B cell (primary cell): Measurements from ENCODE around the gene OPTN. TPM values are rescaled to one million over a fixed set of nuclear protein-coding genes. Genes with fewer than 3 reads are reported as not detected.

Experiments
- ATAC-seq: fragments of 200-7000 bp; cut with Tn5 transposase; one replicate; pipeline ENCODE4 v1.10.0; 2021; ENCODE audit warnings: low read depth, mild to moderate bottlenecking, moderate number of reproducible peaks, moderate library complexity
- CTCF ChIA-PET: fragments of 350-600 bp; sonication (Branson Sonifier 250); formaldehyde crosslinking; loops from one replicate; lab custom pipeline; 2021; ENCODE audit warnings: antibody characterized with exemption, inconsistent platforms; lab: Charles Lee
- POLR2A ChIA-PET: fragments of 350-600 bp; sonication (Branson Sonifier 250); formaldehyde crosslinking; loops from one replicate; lab custom pipeline; 2021; ENCODE audit warnings: antibody characterized with exemption; lab: Charles Lee
- DNase-seq: peaks from one replicate; pipeline ENCODE4 v3.0.0; 2013
- H2AFZ ChIP-seq: 2 replicates; pipeline ENCODE4 v1.6.1; 2012; ENCODE audit warnings: mild to moderate bottlenecking, low read depth, low read length; ENCODE audit not compliant: insufficient read depth, poor library complexity, severe bottlenecking
- H3K27ac ChIP-seq, 2 donors: 1 replicate in 1 of 2; 2 replicates in 1 of 2; pipeline ENCODE4 v1.5.1; 2012 to 2013; ENCODE audit warnings: low read length in 2 of 2, mild to moderate bottlenecking in 2 of 2, moderate library complexity in 1 of 2
- H3K27me3 ChIP-seq, 4 experiments: fragments of 200-600 bp in 1 of 4; sonication (generic) in 1 of 4; replicated peaks in 1 of 4; 1 replicate in 2 of 4; 2 replicates in 2 of 4; pipeline versions ENCODE4 v1.6.1 to v1.7.0; 2013 to 2016; ENCODE audit warnings: low read length in 3 of 4, mild to moderate bottlenecking in 2 of 4, mixed read lengths in 1 of 4, moderate library complexity in 1 of 4; ENCODE audit not compliant: insufficient read depth in 4 of 4, control insufficient read depth in 3 of 4; ENCODE audit errors: control extremely low read depth in 1 of 4
- H3K36me3 ChIP-seq, 2 experiments: replicated peaks in 1 of 2; 1 replicate in 1 of 2; 2 replicates in 1 of 2; pipeline versions ENCODE4 v1.6.1 to v1.7.1; 2013; ENCODE audit warnings: low read length in 1 of 2; ENCODE audit not compliant: insufficient read depth in 2 of 2, control insufficient read depth in 1 of 2; ENCODE audit errors: control extremely low read depth in 1 of 2, extremely low read depth in 1 of 2
- H3K4me1 ChIP-seq, 2 donors: fragments of 200-600 bp in 1 of 2; sonication (generic) in 1 of 2; 1 replicate in 1 of 2; 2 replicates in 1 of 2; pipeline versions ENCODE4 v1.5.1 to v1.6.1; 2013 to 2017; ENCODE audit warnings: low read length in 2 of 2; ENCODE audit not compliant: control insufficient read depth in 2 of 2, insufficient read depth in 2 of 2
- H3K4me2 ChIP-seq: replicated peaks from 2 replicates; pipeline ENCODE3; 2012; ENCODE audit warnings: mild to moderate bottlenecking, low read depth, low read length; ENCODE audit not compliant: poor library complexity, severe bottlenecking
- H3K4me3 ChIP-seq, 5 experiments: fragments of 200-600 bp in 1 of 5; sonication (generic) in 1 of 5; 1 replicate in 3 of 5; 2 replicates in 2 of 5; pipeline versions ENCODE4 v1.5.1 to v1.7.0; 2011 to 2016; ENCODE audit warnings: low read length in 4 of 5, mild to moderate bottlenecking in 4 of 5, low read depth in 2 of 5, control low read depth in 1 of 5, moderate library complexity in 1 of 5; ENCODE audit not compliant: insufficient read depth in 1 of 5; ENCODE audit errors: control extremely low read depth in 1 of 5, extremely low read depth in 1 of 5
- H3K79me2 ChIP-seq: fragments of 200-600 bp; sonication (generic); one replicate; pipeline ENCODE4 v1.6.0; 2016; ENCODE audit warnings: low read length; ENCODE audit not compliant: control insufficient read depth, insufficient read depth
- H3K9ac ChIP-seq: fragments of 200-600 bp; sonication (generic); 2 replicates; pipeline ENCODE4 v1.6.1; 2017; ENCODE audit warnings: mild to moderate bottlenecking, low read length, moderate library complexity
- H3K9me3 ChIP-seq, 3 donors: one replicate each; pipeline versions ENCODE4 v1.6.1 to v1.7.1; 2013; ENCODE audit warnings: low read length in 2 of 3; ENCODE audit not compliant: control insufficient read depth in 2 of 3, insufficient read depth in 1 of 3; ENCODE audit errors: control extremely low read depth in 1 of 3
- H4K20me1 ChIP-seq: 2 replicates; pipeline ENCODE4 v1.6.0; 2012; ENCODE audit warnings: mild to moderate bottlenecking, low read length; ENCODE audit not compliant: insufficient read depth, control insufficient read depth, poor library complexity, severe bottlenecking
- H3K27ac Mint-ChIP-seq: one replicate; pipeline ENCODE4 v1.8.0; 2021; ENCODE audit warnings: mixed read lengths
- H3K27me3 Mint-ChIP-seq: one replicate; pipeline ENCODE4 v1.8.0; 2021; ENCODE audit warnings: mixed read lengths
- H3K4me1 Mint-ChIP-seq: one replicate; pipeline ENCODE4 v1.8.0; 2021; ENCODE audit warnings: mixed read lengths
- H3K4me3 Mint-ChIP-seq: one replicate; pipeline ENCODE4 v1.8.0; 2021; ENCODE audit warnings: mixed read lengths
- H3K9me3 Mint-ChIP-seq: one replicate; pipeline ENCODE4 v1.8.0; 2022; ENCODE audit warnings: mixed read lengths; ENCODE audit not compliant: insufficient read depth
- CTCF ChIP-seq: fragments of 200-600 bp; IDR thresholded peaks from one replicate; pipeline ENCODE4 v1.8.0; 2022; ENCODE audit warnings: antibody characterized with exemption, mild to moderate bottlenecking
- EZH2 ChIP-seq: IDR thresholded peaks from 2 replicates; pipeline ENCODE4 v1.6.1; 2012; ENCODE audit warnings: borderline replicate concordance, low read depth, mild to moderate bottlenecking, moderate library complexity, low read length; ENCODE audit not compliant: insufficient read depth, poor library complexity, severe bottlenecking
- WGBS: methylation state at CpG from one replicate; pipeline ENCODE4 v1.1.5; 2013; ENCODE audit warnings: missing lambda C conversion rate; ENCODE audit not compliant: insufficient coverage; 5-methylcytosine and 5-hydroxymethylcytosine counted together
- intact Hi-C: fragments of 100-400 bp; cut with micrococcal nuclease; formaldehyde crosslinking; loops from one replicate; pipeline ENCODE4 v1.10.0; 2022
- polyA plus RNA-seq: library from polyadenylated mRNA; depleted of rRNA; stranded (reverse); fragments of >200 nt; gene quantifications from 2 replicates; pipeline ENCODE4 v1.2.3, GENCODE V29; 2012
- total RNA-seq, 2 donors: library from RNA; stranded (reverse); fragments of 120-200 nt in 1 of 2; gene quantifications; 1 replicate in 1 of 2; 2 replicates in 1 of 2; pipeline versions ENCODE4 v1.2.3 to v1.2.4, GENCODE V29; 2013 to 2022

The OPTN gene
- total and polyA plus RNA-seq, 2 donors (not counting 1 experiment from before 2014, with no cell fraction given) = 5.2 to 42.8 TPM

GRCh38 chr10:13180788-13181187, 80.8 kb downstream of the OPTN start:
- CTCF ChIA-PET = no interaction called here

GRCh38 chr10:13182424-13182823, 82.5 kb downstream of the OPTN start:
- CTCF ChIA-PET = no interaction called here
- peaks cover 0 to 4% (median 0%) of the 10 kb centered on the region in 3 donors for H3K9me3 ChIP-seq
- TF ChIP-seq CTCF (no peak), EZH2 (no peak)
- WGBS = no CpG with 5 or more reads among the region's 1 CpG
- H3K4me3 ChIP-seq = no peak overlapping the region
- no peaks in the 10 kb centered on the region for H3K9me3 Mint-ChIP-seq
- no peaks in the 10 kb centered on the region for H4K20me1 ChIP-seq
- H3K27ac Mint-ChIP-seq = no peak overlapping the region
- H3K4me3 Mint-ChIP-seq = no peak overlapping the region
- H3K4me1 ChIP-seq = no peaks in the 10 kb centered on the region
- no peak overlapping the region for H3K27ac ChIP-seq
- no peaks in the 10 kb centered on the region for H3K27me3 Mint-ChIP-seq
- intact Hi-C loops = no loop called here
- DNase-seq = no peak
- POLR2A ChIA-PET = no interaction called here
- H3K79me2 ChIP-seq = no peaks in the 10 kb centered on the region
- H3K27me3 ChIP-seq = no peaks in the 10 kb centered on the region
- no peak for ATAC-seq
- H3K9ac ChIP-seq = no peak overlapping the region
- peaks cover 4% of the 10 kb centered on the region for H3K4me1 Mint-ChIP-seq
- no peaks in the 10 kb centered on the region for H3K36me3 ChIP-seq
- H2AFZ ChIP-seq = no peak overlapping the region
- H3K4me2 ChIP-seq = no peak overlapping the region

More at GRCh38 chr10:13180788-13181187, 80.8 kb downstream of the OPTN start:
- TF ChIP-seq CTCF (no peak), EZH2 (no peak)
- Histone ChIP-seq H3K4me3 (no peak overlapping the region), H3K4me1 (no peaks in the 10 kb centered on the region), H3K9me3 (peaks cover 0 to 4% (median 0%) of the 10 kb centered on the region in 3 donors), H3K27me3 (no peaks in the 10 kb centered on the region), H3K79me2 (no peaks in the 10 kb centered on the region), H4K20me1 (no peaks in the 10 kb centered on the region), H3K27ac (no peak overlapping the region), H3K36me3 (no peaks in the 10 kb centered on the region), H3K4me2 (no peak overlapping the region), H3K9ac (no peak overlapping the region), H2AFZ (peak overlapping the region; percentile 13)
- DNase-seq (no peak), ATAC-seq (no peak)
- POLR2A ChIA-PET = no interaction called here
- H3K4me1 Mint-ChIP-seq = peaks cover 4% of the 10 kb centered on the region
- H3K9me3 Mint-ChIP-seq = no peaks in the 10 kb centered on the region
- WGBS = 50% methylated on average over 1 of the region's 4 CpGs
- H3K27ac Mint-ChIP-seq = no peak overlapping the region
- intact Hi-C loops = no loop called here
- H3K27me3 Mint-ChIP-seq = no peaks in the 10 kb centered on the region
- H3K4me3 Mint-ChIP-seq = no peak overlapping the region
